Measurements from ENCODE around the gene PSD4. TPM values are rescaled to one million over a fixed set of nuclear protein-coding genes. Genes with fewer than 3 reads are reported as not detected.
A peak's percentile ranks its signal among the peaks of the same experiment; 100 is the strongest.

Gene PSD4
- total RNA-seq, 3 donors from 2014 or later, result 40.8 to 91.3 (median 64.4) TPM

- Histone ChIP-seq H3K4me1 (ENCODE audit: low read depth) (peaks cover 10% of the 10 kb centered on the region), H3K36me3 (ENCODE audit: low read depth) (no peaks in the 10 kb centered on the region), H3K9me3 (no peaks in the 10 kb centered on the region), H3K4me3 (no peak overlapping the region)
- TF ChIP-seq, protein P1, sequence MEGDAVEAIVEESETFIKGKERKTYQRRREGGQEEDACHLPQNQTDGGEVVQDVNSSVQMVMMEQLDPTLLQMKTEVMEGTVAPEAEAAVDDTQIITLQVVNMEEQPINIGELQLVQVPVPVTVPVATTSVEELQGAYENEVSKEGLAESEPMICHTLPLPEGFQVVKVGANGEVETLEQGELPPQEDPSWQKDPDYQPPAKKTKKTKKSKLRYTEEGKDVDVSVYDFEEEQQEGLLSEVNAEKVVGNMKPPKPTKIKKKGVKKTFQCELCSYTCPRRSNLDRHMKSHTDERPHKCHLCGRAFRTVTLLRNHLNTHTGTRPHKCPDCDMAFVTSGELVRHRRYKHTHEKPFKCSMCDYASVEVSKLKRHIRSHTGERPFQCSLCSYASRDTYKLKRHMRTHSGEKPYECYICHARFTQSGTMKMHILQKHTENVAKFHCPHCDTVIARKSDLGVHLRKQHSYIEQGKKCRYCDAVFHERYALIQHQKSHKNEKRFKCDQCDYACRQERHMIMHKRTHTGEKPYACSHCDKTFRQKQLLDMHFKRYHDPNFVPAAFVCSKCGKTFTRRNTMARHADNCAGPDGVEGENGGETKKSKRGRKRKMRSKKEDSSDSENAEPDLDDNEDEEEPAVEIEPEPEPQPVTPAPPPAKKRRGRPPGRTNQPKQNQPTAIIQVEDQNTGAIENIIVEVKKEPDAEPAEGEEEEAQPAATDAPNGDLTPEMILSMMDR (IDR thresholded peaks at IDR 0.05), result no peak
- intact Hi-C loops (cut with DNase I, micrococcal nuclease), result no loop called here
- ATAC-seq (no peak), DNase-seq (no peak)
Measured at GRCh38 chr2:113178069-113178746, 4.4 kb downstream of the PSD4 start.

GRCh38 chr2:113178891-113179290, 5.1 kb downstream of the PSD4 start:
- no peak for ATAC-seq
- H3K4me3 ChIP-seq, result no peak overlapping the region
- H3K9me3 ChIP-seq, result no peaks in the 10 kb centered on the region
- TF ChIP-seq, protein P1 (IDR thresholded peaks at IDR 0.05), result no peak
- no peaks in the 10 kb centered on the region for H3K36me3 ChIP-seq (ENCODE audit: low read depth)
- peaks cover 16% of the 10 kb centered on the region for H3K4me1 ChIP-seq (ENCODE audit: low read depth)
- no peak for DNase-seq
- intact Hi-C loops (cut with DNase I, micrococcal nuclease), result no loop called here

DNA sequence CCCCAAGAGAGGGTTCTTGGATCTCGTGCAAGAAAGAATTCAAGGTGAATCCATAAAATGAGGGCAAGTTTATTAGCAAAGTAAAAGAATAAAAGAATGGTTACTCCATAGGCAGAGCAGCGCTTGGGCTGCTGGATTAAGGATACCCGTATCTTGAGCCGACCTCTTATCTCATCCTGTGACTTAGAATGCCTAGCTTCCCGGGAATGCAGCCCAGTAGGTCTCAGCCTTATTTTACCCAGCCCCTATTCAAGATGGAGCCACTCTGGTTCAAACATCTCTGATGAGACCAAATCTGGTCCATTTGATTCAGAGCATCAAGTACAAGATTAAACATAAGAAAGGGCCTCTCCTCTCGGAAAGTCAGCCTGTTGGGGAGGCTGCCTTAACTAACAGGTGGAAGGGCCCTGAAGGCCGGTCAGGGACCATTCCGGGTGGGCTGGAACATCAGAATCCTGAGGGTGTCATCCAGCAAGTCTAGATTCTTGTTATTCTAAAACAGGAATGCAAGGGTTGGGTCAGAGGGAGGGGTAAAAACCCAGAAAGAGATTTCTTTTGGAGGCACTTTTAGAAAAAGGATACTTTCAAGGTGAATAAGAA, 5.8 kb downstream of the PSD4 start:
- intact Hi-C loops (cut with DNase I, micrococcal nuclease), result no loop called here
- H3K9me3 ChIP-seq, result no peaks in the 10 kb centered on the region

GRCh38 chr2:113180131-113180946, 6.6 kb downstream of the PSD4 start:
- TF ChIP-seq, protein P1 (IDR thresholded peaks at IDR 0.05), result no peak
- Histone ChIP-seq H3K4me1 (ENCODE audit: low read depth) (peaks cover 17% of the 10 kb centered on the region), H3K4me3 (no peak overlapping the region), H3K36me3 (ENCODE audit: low read depth) (no peaks in the 10 kb centered on the region), H3K9me3 (no peaks in the 10 kb centered on the region)
- DNase-seq (peak in 1 of 3 donors; percentile 43), ATAC-seq (peak; percentile 11)
- intact Hi-C loops (cut with DNase I, micrococcal nuclease), result no loop called here

More for the DNA sequence above, 5.8 kb downstream of the PSD4 start:
- H3K4me1 ChIP-seq (ENCODE audit: low read depth), result peaks cover 17% of the 10 kb centered on the region
- DNase-seq (no peak), ATAC-seq (no peak)
- no peak overlapping the region for H3K4me3 ChIP-seq
- H3K36me3 ChIP-seq (ENCODE audit: low read depth), result no peaks in the 10 kb centered on the region
- TF ChIP-seq, protein P1 (IDR thresholded peaks at IDR 0.05), result no peak

GRCh38 chr2:113181258-113182051, 7.7 kb downstream of the PSD4 start:
- H3K36me3 ChIP-seq (ENCODE audit: low read depth), result no peaks in the 10 kb centered on the region
- peak in 1 of 3 donors; percentile 34 for DNase-seq
- no peak overlapping the region for H3K4me3 ChIP-seq
- no peaks in the 10 kb centered on the region for H3K9me3 ChIP-seq
- peak; percentile 23 for ATAC-seq
- intact Hi-C loops (cut with DNase I, micrococcal nuclease), result no loop called here
- peaks cover 17% of the 10 kb centered on the region for H3K4me1 ChIP-seq (ENCODE audit: low read depth)
- TF ChIP-seq, protein P1 (IDR thresholded peaks at IDR 0.05), result no peak
